OCI-LY3 (cell line): ENCODE results near the gene CHL1.

Source experiments
- EZH2phosphoT487 ChIP-seq: fragments of 200-600 bp; shearing (Covaris generic); IDR thresholded peaks from 2 replicates; pipeline ENCODE4 v1.6.1; 2018; ENCODE audit warnings: antibody characterized with exemption, mixed run types, low read depth
- TF ChIP-seq, protein P1 (sequence below): fragments of 200-600, 300-600 bp; sonication (generic); IDR thresholded peaks from 2 replicates; pipeline ENCODE4 v1.5.1; 2014; ENCODE audit warnings: antibody characterized with exemption, low read length, low read depth

DNA sequence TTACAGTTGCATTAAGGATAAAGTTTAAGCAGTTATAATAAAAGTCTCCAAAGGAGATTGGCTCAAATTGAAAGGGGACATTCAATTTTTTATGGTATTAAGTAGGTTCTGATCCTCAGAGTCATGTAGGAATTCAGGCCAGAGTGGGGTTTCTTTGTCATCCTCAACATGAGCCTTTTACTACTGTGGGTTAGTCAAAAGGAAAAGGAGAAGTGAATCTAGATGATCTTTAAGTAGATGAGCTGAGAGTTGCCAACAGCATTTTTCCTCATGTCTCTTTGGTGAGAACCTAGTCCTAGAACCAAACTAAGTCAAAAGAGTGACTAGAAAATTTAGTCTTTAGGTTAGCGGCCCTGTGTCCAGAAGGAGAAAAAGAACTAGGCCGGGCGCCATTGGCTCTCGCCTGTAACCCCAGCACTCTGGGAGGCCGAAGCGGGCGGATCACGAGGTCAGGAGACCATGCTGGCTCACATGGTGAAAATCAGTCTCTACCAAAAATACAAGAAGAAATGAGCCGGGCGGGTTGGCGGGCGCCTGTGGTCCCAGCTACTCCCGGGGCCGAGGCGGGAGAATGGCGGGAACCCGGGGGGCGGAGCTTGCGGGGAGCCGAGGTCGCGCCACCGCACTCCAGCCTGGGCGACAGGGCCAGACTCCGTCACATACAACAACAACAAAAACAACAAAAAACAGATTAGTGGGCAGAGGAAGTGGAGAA lies 4.2 kb upstream of the CHL1 start:
- TF ChIP-seq, protein P1, sequence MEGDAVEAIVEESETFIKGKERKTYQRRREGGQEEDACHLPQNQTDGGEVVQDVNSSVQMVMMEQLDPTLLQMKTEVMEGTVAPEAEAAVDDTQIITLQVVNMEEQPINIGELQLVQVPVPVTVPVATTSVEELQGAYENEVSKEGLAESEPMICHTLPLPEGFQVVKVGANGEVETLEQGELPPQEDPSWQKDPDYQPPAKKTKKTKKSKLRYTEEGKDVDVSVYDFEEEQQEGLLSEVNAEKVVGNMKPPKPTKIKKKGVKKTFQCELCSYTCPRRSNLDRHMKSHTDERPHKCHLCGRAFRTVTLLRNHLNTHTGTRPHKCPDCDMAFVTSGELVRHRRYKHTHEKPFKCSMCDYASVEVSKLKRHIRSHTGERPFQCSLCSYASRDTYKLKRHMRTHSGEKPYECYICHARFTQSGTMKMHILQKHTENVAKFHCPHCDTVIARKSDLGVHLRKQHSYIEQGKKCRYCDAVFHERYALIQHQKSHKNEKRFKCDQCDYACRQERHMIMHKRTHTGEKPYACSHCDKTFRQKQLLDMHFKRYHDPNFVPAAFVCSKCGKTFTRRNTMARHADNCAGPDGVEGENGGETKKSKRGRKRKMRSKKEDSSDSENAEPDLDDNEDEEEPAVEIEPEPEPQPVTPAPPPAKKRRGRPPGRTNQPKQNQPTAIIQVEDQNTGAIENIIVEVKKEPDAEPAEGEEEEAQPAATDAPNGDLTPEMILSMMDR, result no peak
- no peak for TF ChIP-seq EZH2phosphoT487
